SK-N-MC (cell line): ENCODE results near the gene DOCK4.

ENCODE experiments used
- EZH2 ChIP-seq: fragments of 200-600 bp; sonication (generic); IDR thresholded peaks from one replicate; pipeline ENCODE4 v1.6.1; 2017; ENCODE audit warnings: antibody characterized with exemption
- POLR2AphosphoS5 ChIP-seq: IDR thresholded peaks from 2 replicates; pipeline ENCODE4 v1.6.1; 2012; ENCODE audit warnings: mild to moderate bottlenecking, low read depth, low read length, borderline replicate concordance

- TF ChIP-seq POLR2AphosphoS5 (no peak), EZH2 (no peak)
Observed at GRCh38 chr7:111784296-111784695, 421.9 kb downstream of the DOCK4 start.
